ENCODE data around the gene DHRS11. TPM values are rescaled to one million over a fixed set of nuclear protein-coding genes. Genes with fewer than 3 reads are reported as not detected.

Gene DHRS11
- total and polyA plus RNA-seq, 10 of the 15 experiments (the other 5 are each of a cell fraction or from before 2014, with no cell fraction given), result 3.4 to 23.0 (median 14.5) TPM

DNA sequence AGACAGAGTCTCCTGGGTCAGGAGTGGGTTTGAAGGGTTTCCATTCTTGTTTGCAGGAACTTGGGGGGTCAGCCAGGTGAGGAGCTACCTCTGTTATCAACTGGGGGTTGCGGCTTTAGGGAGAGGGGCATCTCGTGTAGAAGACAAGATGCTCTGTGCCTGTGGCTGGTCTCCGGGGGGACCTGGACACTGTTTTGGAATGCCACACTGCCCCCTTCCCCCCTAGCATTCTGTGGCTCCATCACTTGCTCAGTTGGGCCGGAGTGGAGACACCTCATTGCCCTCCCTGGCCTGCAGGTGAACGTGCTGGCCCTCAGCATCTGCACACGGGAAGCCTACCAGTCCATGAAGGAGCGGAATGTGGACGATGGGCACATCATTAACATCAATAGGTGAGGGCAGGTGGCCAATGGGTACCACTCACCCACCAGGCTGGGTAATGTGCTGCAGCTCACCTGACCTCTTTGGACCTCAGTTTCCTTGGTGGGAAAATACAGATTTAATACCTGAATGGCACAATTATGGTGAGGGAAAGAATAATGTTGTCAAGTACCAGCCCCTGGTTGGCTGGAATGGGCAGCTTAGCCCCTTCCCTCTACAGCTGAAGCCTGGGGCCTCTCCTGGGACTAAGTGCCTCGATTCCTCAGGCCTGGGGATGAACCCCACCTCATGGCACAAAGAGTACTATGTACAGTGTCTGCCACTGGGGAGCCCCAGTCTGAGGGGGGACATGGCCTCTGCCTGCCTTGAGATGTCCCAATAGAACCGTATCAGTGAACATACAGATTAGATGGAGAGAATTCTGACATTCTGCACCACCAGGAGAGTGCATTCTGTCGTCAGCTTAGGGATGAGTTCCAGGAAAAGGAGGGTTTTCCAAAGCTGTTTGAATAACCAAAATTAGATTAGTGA is 6.4 kb downstream of the DHRS11 start:
- FAIRE-seq (no peak), DNase-seq (ENCODE audit: low read depth, low spot score) (no peak), ATAC-seq (no peak)
- ChIA-PET SMC1A (ENCODE audit: uncharacterized antibody, unreplicated experiment) (no interaction called here), POLR2A (interaction anchor here (0.6 kb wide), 1 partner anchor 119 kb away, joined by 3 read pairs; no protein-coding TSS in a partner anchor), CTCF (interaction anchor here (1.0 to 1.1 kb wide), 2 partner anchors 61 to 78 kb away, joined by 3 to 4 read pairs; no protein-coding TSS in a partner anchor), RAD21 (ENCODE audit: unreplicated experiment) (no interaction called here)
- no peaks in the 10 kb centered on the region for H3K9me3 ChIP-seq (replicated peaks; ENCODE audit: control insufficient read depth, insufficient read depth, low read length)
- H4K20me1 ChIP-seq (ENCODE audit: control insufficient read depth, insufficient read depth), result no peaks in the 10 kb centered on the region
- WGBS (ENCODE audit: insufficient coverage, insufficient replicate concordance, low lambda C conversion rate, missing lambda C conversion rate), result 76% methylated on average over 11 of the region's 11 CpGs
- H2AFZ ChIP-seq (ENCODE audit: control insufficient read depth, low read depth, low read length), result no peak overlapping the region
- no peak overlapping the region for H3K9ac ChIP-seq (ENCODE audit: control insufficient read depth, insufficient read depth, low read length)
- TF ChIP-seq TCF12 (IDR thresholded peaks at IDR 0.05; ENCODE audit: low read depth, low read length) (no peak), BCL11A (IDR thresholded peaks at IDR 0.05; ENCODE audit: low read depth, low read length) (no peak), MLLT1 (IDR thresholded peaks at IDR 0.05) (no peak), BMI1 (IDR thresholded peaks at IDR 0.05; ENCODE audit: borderline replicate concordance) (no peak), BHLHE40 (IDR thresholded peaks at IDR 0.05; ENCODE audit: borderline replicate concordance in 1 of 2, low read depth in 2 of 2, low read length in 1 of 2) (no peak), SREBF2 (IDR thresholded peaks at IDR 0.05; ENCODE audit: low read length) (no peak), NR2C2 (IDR thresholded peaks at IDR 0.05; ENCODE audit: borderline replicate concordance, control insufficient read depth, insufficient read length, low read depth) (no peak), IKZF2 (IDR thresholded peaks at IDR 0.05) (no peak), EGR1 (IDR thresholded peaks at IDR 0.05; ENCODE audit: borderline replicate concordance in 1 of 2, low read depth in 2 of 2, low read length in 2 of 2) (no peak), YBX1 (IDR thresholded peaks at IDR 0.05) (no peak), KDM1A (IDR thresholded peaks at IDR 0.05; ENCODE audit: borderline replicate concordance) (no peak), IKZF1 (conservative IDR thresholded peaks at IDR 0.05) (no peak), ASH2L (IDR thresholded peaks at IDR 0.05; ENCODE audit: borderline replicate concordance, low read depth) (no peak), SPI1 (IDR thresholded peaks at IDR 0.05; ENCODE audit: borderline replicate concordance, insufficient read depth, low read depth, low read length) (no peak)
- no peak overlapping the region for H3K4me3 ChIP-seq
- no peaks in the 10 kb centered on the region for H3K27me3 ChIP-seq (replicated peaks in 1 of 2; ENCODE audit: control insufficient read depth in 2 of 2, insufficient read depth in 2 of 2, low read length in 1 of 2)
- peaks cover 17% of the 10 kb centered on the region for H3K79me2 ChIP-seq (ENCODE audit: control insufficient read depth, insufficient read depth, low read length)
- intact Hi-C loops (cut with micrococcal nuclease; ENCODE audit: unreplicated experiment), result no loop called here
- H3K27ac ChIP-seq (ENCODE audit: control insufficient read depth, insufficient read depth), result no peak overlapping the region
- BruUV-seq (replicated peaks), result no TSS peak
- H3K36me3 ChIP-seq (ENCODE audit: control insufficient read depth in 2 of 2, insufficient read depth in 2 of 2, low read length in 1 of 2), result no peaks in the 10 kb centered on the region
- peaks cover 13% of the 10 kb centered on the region for H3K4me1 ChIP-seq (ENCODE audit: control insufficient read depth, insufficient read depth, low read length)
- in situ Hi-C loops (cut with MboI), result no loop called here
- no peak overlapping the region for H3K4me2 ChIP-seq (ENCODE audit: control insufficient read depth, insufficient read depth)
